Measurements from ENCODE around the gene ABHD17B.

Gene ABHD17B

DNA sequence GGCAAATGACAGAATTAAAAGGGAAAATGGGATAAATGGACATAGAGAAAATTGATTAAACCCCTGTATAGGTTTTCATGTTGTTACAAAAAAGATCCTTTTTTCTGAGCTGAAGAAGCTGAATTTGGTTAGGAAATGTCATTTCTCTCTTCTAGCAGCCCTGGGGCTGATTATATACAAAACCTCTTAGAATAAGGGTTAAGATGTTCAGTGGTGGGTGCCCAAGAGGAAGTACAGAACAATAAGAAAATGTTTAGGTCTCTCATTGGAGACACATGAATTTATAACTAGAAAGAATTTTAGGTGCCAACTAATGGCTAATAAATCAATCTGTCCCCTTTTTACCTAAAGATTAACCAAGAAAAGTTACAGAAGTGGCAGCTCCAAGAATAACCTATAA is 14.2 kb downstream of the ABHD17B start:
- Mint-ChIP-seq H3K27ac (no peak overlapping the region), H3K4me1 (peaks cover 5% of the 10 kb centered on the region), H3K4me3 (no peak overlapping the region), H3K36me3 (ENCODE audit: low read depth) (peaks cover 80% of the 10 kb centered on the region), H3K9me3 (peaks cover 17% of the 10 kb centered on the region), H3K27me3 (ENCODE audit: low read depth, poor library complexity) (no peaks in the 10 kb centered on the region)
- TF ChIP-seq CTCF (IDR thresholded peaks at IDR 0.05), result no peak
- DNase-seq, result no peak

- Mint-ChIP-seq H3K36me3 (ENCODE audit: low read depth) (peaks cover 80% of the 10 kb centered on the region), H3K4me3 (no peak overlapping the region), H3K4me1 (no peaks in the 10 kb centered on the region), H3K27ac (no peak overlapping the region), H3K27me3 (ENCODE audit: low read depth, poor library complexity) (no peaks in the 10 kb centered on the region), H3K9me3 (peaks cover 17% of the 10 kb centered on the region)
- no peak for DNase-seq
- TF ChIP-seq CTCF (IDR thresholded peaks at IDR 0.05), result no peak
These were observed 15.0 kb downstream of the ABHD17B start for GRCh38 chr9:71895955-71896354.

DNA sequence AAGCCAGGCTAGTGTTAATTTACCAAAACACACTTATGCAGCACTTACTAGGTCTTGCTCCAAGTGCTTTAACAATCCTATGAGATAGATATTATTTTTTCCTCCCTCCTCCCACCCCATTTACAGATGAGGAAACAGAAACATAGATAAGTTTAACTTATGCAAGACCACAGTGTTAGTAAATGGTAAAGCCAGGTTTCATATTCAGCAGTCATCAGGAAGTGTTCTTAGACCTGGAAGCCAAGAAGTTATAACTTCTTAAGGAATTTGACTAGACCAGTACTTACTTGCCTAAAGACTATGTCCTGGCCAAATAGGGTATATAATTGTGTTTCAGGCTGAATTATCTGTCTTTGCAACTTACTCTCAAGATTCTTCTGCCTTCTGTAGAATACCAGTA is 15.9 kb downstream of the ABHD17B start:
- H3K9me3 Mint-ChIP-seq, result peaks cover 17% of the 10 kb centered on the region
- H3K27me3 Mint-ChIP-seq (ENCODE audit: low read depth, poor library complexity), result no peaks in the 10 kb centered on the region
- H3K4me3 Mint-ChIP-seq, result no peak overlapping the region
- DNase-seq, result no peak
- TF ChIP-seq CTCF (IDR thresholded peaks at IDR 0.05), result no peak
- peaks cover 75% of the 10 kb centered on the region for H3K36me3 Mint-ChIP-seq (ENCODE audit: low read depth)
- no peaks in the 10 kb centered on the region for H3K4me1 Mint-ChIP-seq
- H3K27ac Mint-ChIP-seq, result no peak overlapping the region

DNA sequence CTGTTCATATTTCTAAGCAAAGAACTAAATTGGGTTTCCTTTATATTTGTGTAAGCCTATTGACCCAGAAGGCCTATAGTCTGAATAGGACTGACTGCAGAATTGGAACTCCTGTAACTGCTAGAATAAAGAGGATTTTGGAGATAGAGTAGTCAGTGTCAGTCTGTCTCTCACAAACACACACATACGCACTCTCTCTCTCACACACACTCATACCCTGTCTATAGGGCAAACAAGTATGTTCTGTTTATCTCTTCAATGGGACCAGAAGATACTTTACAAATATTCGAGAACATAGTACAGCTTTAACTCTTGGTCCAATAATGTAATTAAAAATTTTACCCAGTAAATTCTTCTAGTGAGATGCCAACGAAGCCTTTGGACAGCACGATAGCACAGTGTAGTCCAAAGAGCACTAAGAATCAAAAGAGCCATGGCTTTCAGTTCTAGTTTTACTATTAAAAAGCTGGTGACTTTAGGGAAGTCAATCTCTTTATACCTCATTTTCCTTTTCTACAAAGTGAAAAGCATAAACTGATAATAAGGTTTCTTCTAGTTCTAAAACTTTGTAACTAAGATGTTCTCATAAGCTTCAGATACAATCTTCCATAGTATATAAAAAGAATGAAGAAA is 19.3 kb downstream of the ABHD17B start:
- peaks cover 72% of the 10 kb centered on the region for H3K36me3 Mint-ChIP-seq (ENCODE audit: low read depth)
- H3K4me1 Mint-ChIP-seq, result no peaks in the 10 kb centered on the region
- H3K9me3 Mint-ChIP-seq, result peaks cover 29% of the 10 kb centered on the region
- DNase-seq, result no peak
- H3K27ac Mint-ChIP-seq, result peak overlapping the region; percentile 40
- H3K4me3 Mint-ChIP-seq, result no peak overlapping the region
- no peak for TF ChIP-seq CTCF (IDR thresholded peaks at IDR 0.05)
- H3K27me3 Mint-ChIP-seq (ENCODE audit: low read depth, poor library complexity), result no peaks in the 10 kb centered on the region

DNA sequence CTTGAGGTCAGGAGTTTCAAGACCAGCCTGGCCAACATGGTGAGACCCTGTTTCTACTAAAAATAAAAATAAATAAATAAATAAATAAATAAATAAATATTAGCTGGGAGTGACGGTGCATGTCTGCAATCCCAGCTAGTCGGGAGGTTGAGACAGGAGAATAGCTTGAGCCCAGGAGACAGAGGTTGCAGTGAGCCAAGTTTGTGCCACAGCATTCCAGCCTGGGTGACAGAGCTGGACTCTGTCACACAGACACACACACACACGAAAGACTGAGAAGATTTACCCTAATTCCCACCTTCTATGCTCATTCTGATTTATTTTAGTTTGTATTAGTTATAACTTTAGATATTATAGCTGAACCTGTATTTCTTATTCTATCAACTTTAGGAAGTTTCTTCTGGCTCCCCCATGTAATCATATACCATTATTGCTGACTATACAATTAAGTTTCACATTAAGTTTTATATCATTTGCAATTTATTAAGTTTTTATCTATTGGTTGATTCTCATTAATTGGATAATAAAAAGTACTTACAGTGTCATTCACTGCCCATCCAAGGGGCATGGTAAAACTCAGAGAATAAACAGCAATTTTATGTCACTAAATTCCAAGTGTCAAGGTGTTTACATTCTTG is 20.8 kb downstream of the ABHD17B start:
- DNase-seq, result no peak
- Mint-ChIP-seq H3K4me1 (no peaks in the 10 kb centered on the region), H3K27me3 (ENCODE audit: low read depth, poor library complexity) (no peaks in the 10 kb centered on the region), H3K27ac (peak overlapping the region; percentile 17), H3K4me3 (no peak overlapping the region), H3K9me3 (peaks cover 39% of the 10 kb centered on the region), H3K36me3 (ENCODE audit: low read depth) (peaks cover 74% of the 10 kb centered on the region)
- TF ChIP-seq CTCF (IDR thresholded peaks at IDR 0.05), result no peak

GRCh38 chr9:71887362-71887761 is 23.6 kb downstream of the ABHD17B start:
- no peak for DNase-seq
- H3K27ac Mint-ChIP-seq, result no peak overlapping the region
- TF ChIP-seq CTCF (IDR thresholded peaks at IDR 0.05), result no peak
- peaks cover 57% of the 10 kb centered on the region for H3K9me3 Mint-ChIP-seq
- no peak overlapping the region for H3K4me3 Mint-ChIP-seq
- H3K27me3 Mint-ChIP-seq (ENCODE audit: low read depth, poor library complexity), result no peaks in the 10 kb centered on the region
- H3K36me3 Mint-ChIP-seq (ENCODE audit: low read depth), result peaks cover 79% of the 10 kb centered on the region
- no peaks in the 10 kb centered on the region for H3K4me1 Mint-ChIP-seq
